ENCODE measurements around the gene PIEZO1. TPM values are rescaled to one million over a fixed set of nuclear protein-coding genes. Genes with fewer than 3 reads are reported as not detected.

Gene PIEZO1
- total RNA-seq, 1 experiment from 2014 or later = 224 TPM

DNA sequence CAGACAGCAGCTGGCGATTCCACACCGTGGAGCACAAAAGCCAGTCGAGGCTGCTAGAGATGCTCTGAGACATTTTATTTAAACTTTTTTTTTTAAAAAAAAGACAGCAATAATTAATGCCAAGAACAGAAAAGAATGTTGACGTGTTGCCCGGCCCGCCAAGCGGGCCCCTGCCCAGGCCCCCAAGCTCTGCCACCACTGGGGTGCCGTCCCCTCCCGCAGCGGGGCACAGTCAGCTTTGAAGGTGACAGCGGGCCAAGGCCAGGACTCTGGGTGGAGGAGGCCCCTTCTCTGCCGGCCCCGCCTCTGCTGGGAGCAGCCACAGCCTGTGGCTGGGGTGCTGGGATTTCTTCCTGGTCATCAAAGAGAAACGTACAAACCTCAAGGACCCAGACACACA, 88.6 kb downstream of the PIEZO1 start (continued):
- TF ChIP-seq, protein P1, sequence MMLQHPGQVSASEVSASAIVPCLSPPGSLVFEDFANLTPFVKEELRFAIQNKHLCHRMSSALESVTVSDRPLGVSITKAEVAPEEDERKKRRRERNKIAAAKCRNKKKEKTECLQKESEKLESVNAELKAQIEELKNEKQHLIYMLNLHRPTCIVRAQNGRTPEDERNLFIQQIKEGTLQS (IDR thresholded peaks at IDR 0.05) = no peak
- no peak for TF ChIP-seq ELF1 (IDR thresholded peaks at IDR 0.05; ENCODE audit: borderline replicate concordance, low read depth)
- TF ChIP-seq POLR2AphosphoS5 (IDR thresholded peaks at IDR 0.05; ENCODE audit: low read depth, low read length) = no peak
- TF ChIP-seq MAX (IDR thresholded peaks at IDR 0.05) = no peak
- no peak for TF ChIP-seq ZBTB33 (IDR thresholded peaks at IDR 0.05; ENCODE audit: extremely low read depth, insufficient replicate concordance, low read length)
- no peak for TF ChIP-seq EZH2 (IDR thresholded peaks at IDR 0.05)
- no peak for TF ChIP-seq SP1 (IDR thresholded peaks at IDR 0.05; ENCODE audit: low read depth)
- no peak for TF ChIP-seq SRF (IDR thresholded peaks at IDR 0.05; ENCODE audit: low read depth)
- TF ChIP-seq RAD21 (IDR thresholded peaks at IDR 0.05; ENCODE audit: low read depth) = no peak
- no peak for TF ChIP-seq CBX3 (IDR thresholded peaks at IDR 0.05; ENCODE audit: low read depth)
- no peak for TF ChIP-seq POLR2A (IDR thresholded peaks at IDR 0.05; ENCODE audit: borderline replicate concordance, extremely low read depth, insufficient read depth, insufficient read length)

GRCh38 chr16:88695753-88696152, 89.3 kb downstream of the PIEZO1 start:
- BruUV-seq (replicated peaks) = no TSS peak
- H3K79me2 ChIP-seq (ENCODE audit: insufficient read depth, low read length) = no peaks in the 10 kb centered on the region
- RAD21 ChIA-PET (ENCODE audit: low non-redundant PET in 1 of 2, low total read pairs in 2 of 2, uncharacterized antibody in 2 of 2, unreplicated experiment in 2 of 2) = no interaction called here
- ATAC-seq (no peak), DNase-seq (ENCODE audit: low read depth, low spot score) (no peak)
- H2AFZ ChIP-seq (ENCODE audit: low read depth, low read length, poor library complexity, severe bottlenecking) = no peak overlapping the region
- peaks cover 2 to 3% of the 10 kb centered on the region in 2 experiments; a peak in 1 of 4 replicates for H3K36me3 ChIP-seq (ENCODE audit: control insufficient read depth in 1 of 2, insufficient read depth in 2 of 2, low read length in 2 of 2)
- H3K27me3 ChIP-seq (ENCODE audit: insufficient read depth, low read length) = no peaks in the 10 kb centered on the region
- H3K4me1 ChIP-seq (ENCODE audit: control insufficient read depth in 1 of 2, insufficient read depth in 2 of 2, low read length in 2 of 2) = no peaks in the 10 kb centered on the region
- H3K27ac ChIP-seq (ENCODE audit: low read depth, low read length) = no peak overlapping the region
- POLR2A ChIA-PET = no interaction called here
- H3K9ac ChIP-seq (ENCODE audit: low read length) = no peak overlapping the region
- CTCF ChIA-PET = no interaction called here
- no peak overlapping the region for H3K4me3 ChIP-seq (replicated peaks in 1 of 2; ENCODE audit: low read depth in 1 of 2, low read length in 2 of 2)
- H3K9me2 ChIP-seq (ENCODE audit: insufficient read depth) = no peaks in the 10 kb centered on the region
- no peaks in the 10 kb centered on the region for H3K9me3 ChIP-seq (ENCODE audit: control insufficient read depth in 1 of 2, insufficient read depth in 1 of 2, low read depth in 1 of 2, low read length in 2 of 2)
- H3K4me2 ChIP-seq (ENCODE audit: low read length) = no peak overlapping the region
- H4K20me1 ChIP-seq (ENCODE audit: insufficient read depth) = no peaks in the 10 kb centered on the region
- intact Hi-C loops (cut with micrococcal nuclease) = no loop called here
- TF ChIP-seq CTCF (IDR thresholded peaks at IDR 0.05 in 2 of 3, conservative IDR thresholded peaks at IDR 0.05 in 1 of 3; ENCODE audit: borderline replicate concordance in 1 of 3, insufficient read depth in 1 of 3, low read depth in 2 of 3, low read length in 2 of 3) (no peak), ZFX (IDR thresholded peaks at IDR 0.05) (no peak), TCF7L2 (IDR thresholded peaks at IDR 0.05; ENCODE audit: borderline replicate concordance, extremely low read depth, insufficient read depth, insufficient read length) (no peak), YY1 (IDR thresholded peaks at IDR 0.05; ENCODE audit: extremely low read depth, insufficient replicate concordance, low read depth, low read length) (no peak), POLR2A (IDR thresholded peaks at IDR 0.05; ENCODE audit: borderline replicate concordance, extremely low read depth, insufficient read depth, insufficient read length) (no peak), EZH2phosphoT487 (IDR thresholded peaks at IDR 0.05; ENCODE audit: borderline replicate concordance) (no peak), SRF (IDR thresholded peaks at IDR 0.05; ENCODE audit: low read depth) (no peak), EZH2 (IDR thresholded peaks at IDR 0.05) (no peak), CEBPB (IDR thresholded peaks at IDR 0.05; ENCODE audit: low read depth) (no peak), ZNF274 (IDR thresholded peaks at IDR 0.05; ENCODE audit: low read depth, low read length) (no peak), ZBTB33 (IDR thresholded peaks at IDR 0.05; ENCODE audit: extremely low read depth, insufficient replicate concordance, low read length) (no peak)

Data from HCT116 (cell line).